GM19395 (cell line): Measurements from ENCODE around the gene KIAA1217.

ENCODE experiments used
- ATAC-seq: cut with Tn5 transposase; IDR thresholded peaks from one replicate; pipeline ENCODE4 v1.9.1; 2021; ENCODE audit warnings: mild to moderate bottlenecking, moderate library complexity; ENCODE audit not compliant: unreplicated experiment

Gene KIAA1217

DNA sequence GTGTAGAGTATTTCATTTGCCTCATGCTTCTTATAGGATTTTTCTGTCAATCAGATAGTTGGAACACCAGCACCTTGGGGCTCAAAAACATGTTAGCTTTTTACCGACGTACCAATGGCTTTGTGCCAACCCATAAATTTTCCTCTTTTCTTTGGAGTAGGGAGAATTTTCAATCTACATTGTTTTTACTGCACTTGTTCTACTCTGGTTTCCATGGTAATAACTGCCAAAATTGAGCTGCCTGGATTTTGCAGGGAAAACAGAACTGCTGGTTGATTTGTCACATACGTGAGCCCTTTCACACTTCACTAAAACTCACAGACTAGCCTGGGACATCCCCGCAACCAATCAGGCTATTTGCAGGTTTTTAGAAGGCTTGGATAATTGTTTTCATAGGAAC lies 325.0 kb downstream of the KIAA1217 start:
- ATAC-seq = no peak

DNA sequence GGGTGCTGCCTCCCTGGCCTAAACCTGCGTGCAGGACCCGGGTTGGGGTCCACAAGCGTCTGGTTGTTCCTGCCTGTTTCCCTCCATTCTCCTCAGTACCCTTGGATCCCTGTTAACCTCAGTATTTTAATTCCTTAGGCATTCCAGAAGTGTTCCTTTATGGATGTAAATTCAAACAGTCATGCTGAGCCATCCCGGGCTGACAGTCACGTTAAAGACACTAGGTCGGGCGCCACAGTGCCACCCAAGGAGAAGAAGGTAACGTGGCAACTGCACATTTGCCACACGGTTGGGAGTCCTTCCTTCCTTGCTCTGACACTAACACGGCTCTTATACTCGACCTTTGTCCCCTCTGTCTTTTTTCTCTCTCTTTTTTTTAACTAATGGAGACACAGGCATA lies 327.7 kb downstream of the KIAA1217 start:
- no peak for ATAC-seq

GRCh38 chr10:24541239-24541753 lies 332.4 kb downstream of the KIAA1217 start:
- ATAC-seq = no peak

DNA sequence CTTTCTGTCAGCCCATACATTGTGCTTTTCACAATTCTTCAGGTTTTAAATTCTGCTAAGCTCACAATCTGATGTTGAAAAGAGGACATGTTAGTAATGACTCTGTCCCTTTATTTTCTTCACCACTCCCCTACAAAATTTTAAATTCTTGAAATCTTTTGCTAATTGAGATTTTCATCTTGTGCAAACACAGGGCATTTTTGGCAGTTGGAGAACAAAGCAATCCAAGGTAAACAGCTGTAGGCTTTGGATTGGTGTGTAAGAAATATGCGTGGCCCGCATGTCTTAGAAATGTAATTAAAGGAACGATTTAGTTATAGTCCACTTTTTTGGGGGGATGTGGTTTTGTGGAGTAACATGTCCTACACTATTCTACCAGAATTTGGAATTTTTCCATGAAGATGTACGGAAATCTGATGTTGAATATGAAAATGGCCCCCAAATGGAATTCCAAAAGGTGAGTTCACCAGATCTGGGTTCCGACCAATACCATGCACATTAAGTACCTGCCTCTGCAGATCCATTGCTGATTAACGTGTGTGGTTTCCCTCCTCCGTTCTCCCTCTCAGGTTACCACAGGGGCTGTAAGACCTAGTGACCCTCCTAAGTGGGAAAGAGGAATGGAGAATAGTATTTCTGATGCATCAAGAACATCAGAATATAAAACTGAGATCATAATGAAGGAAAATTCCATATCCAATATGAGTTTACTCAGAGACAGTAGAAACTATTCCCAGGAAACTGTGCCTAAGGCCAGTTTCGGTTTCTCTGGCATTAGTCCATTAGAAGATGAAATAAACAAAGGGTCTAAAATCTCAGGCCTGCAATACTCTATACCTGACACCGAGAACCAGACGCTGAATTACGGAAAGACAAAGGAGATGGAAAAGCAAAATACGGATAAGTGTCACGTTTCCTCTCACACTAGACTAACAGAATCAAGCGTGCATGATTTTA lies 333.7 kb downstream of the KIAA1217 start:
- no peak for ATAC-seq

DNA sequence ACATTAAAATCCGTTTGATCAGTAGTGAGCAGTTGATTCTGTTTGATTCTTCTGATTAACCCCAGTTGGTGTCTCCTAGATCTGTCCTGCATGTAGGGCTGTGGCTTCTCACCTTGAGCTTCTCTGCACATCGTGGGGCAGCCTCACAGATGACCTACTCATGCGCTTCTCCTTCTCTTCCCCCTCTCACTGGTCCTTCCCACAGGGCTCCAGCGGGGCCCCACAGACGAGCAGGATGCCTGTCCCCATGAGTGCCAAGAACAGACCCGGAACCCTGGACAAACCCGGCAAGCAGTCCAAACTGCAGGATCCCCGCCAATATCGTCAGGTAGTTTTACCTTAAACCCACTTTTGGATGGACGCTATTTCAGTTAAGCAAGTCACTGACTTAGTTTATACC lies 335.8 kb downstream of the KIAA1217 start:
- no peak for ATAC-seq

- ATAC-seq = no peak
These were observed 336.6 kb downstream of the KIAA1217 start for GRCh38 chr10:24545585-24545984.

DNA sequence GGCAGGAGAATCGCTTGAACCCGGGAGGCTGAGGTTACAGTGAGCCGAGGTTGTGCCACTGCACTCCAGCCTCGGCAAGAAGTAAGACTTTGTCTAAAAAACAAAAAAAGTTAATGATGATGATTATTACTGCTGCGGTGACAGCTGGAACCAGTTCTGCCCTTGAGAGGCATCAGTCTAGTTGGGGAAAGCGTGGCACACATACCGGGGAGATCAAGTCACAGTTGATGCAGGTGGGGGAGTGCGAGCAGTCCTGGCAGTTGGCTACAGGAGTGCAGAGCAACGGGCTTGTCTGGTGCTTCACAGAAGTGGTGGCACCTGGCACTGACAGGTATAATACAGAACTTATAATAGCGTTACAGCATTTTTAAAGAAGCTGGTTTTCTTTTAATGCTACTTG lies 341.7 kb downstream of the KIAA1217 start:
- ATAC-seq = no peak

DNA sequence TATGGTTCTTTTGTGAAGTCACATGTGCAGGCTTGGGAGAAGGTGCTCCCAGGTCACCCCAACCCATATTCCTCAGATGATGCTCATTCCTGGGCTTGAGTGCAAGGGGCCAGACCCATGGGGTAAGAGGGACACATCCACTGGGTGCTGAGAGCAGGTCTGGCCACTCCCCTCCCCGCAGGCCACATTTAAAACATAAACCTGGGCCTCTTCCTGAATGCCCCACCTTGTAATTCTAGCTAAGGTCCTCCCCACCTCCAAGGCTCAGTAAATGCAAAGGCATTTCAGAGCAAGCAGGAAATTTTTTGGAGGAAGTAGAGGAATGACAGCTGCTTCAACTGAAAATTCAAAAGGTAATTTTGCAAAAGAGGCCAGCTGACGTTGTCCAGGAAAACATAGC lies 342.2 kb downstream of the KIAA1217 start:
- ATAC-seq = no peak

DNA sequence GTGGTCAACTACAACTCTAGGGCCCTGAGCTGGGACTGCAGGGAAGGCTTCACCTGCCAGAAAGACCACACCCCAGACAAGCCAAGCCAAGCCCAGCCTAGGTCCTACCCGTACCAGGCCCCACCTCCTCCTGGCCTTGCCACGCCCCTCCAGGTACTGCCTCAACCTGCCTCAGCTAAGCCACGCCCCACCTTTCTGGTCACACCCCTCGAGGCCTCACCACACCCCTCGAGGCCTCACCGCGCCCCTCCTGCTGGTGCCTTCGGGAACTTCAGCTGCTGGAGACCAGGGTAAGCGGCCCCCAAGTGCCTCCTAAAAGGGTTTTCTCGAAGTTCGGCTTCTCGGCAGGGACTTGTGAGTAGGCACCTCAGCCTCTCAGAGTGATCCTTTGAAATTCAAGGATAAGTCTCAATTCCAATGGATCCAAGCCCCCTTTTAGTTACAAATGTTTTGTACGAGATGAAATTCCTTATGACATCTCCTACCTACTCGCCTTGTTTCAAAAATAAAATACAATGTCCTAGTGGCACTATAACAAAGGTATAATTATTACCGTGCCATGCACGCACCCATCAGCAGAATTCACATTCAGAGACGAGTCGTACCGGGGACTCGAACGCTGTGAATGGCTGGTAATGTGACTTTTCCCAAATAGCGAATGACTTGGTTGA lies 343.5 kb downstream of the KIAA1217 start:
- peak; percentile 42 for ATAC-seq

GRCh38 chr10:24553051-24553612 lies 344.2 kb downstream of the KIAA1217 start:
- ATAC-seq = no peak

DNA sequence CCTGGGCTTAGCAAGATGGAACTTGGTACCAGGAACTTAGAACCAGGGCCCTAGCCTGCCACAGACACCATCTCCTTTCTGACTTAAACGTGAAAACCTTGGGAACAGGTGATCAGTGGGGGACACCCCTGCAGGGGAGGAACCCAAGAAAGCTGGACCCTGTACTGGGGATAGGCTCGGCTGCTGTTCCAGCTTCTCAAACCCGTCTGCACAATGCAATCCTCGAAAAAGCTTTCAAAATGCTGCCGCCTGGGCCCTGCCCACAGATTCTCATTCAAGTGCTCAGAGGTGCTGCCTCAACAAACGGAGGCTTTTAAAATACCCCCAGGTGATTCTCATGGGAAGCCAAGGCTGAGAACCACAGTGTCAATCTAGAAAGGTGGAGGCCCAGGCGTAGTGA lies 345.1 kb downstream of the KIAA1217 start:
- no peak for ATAC-seq

DNA sequence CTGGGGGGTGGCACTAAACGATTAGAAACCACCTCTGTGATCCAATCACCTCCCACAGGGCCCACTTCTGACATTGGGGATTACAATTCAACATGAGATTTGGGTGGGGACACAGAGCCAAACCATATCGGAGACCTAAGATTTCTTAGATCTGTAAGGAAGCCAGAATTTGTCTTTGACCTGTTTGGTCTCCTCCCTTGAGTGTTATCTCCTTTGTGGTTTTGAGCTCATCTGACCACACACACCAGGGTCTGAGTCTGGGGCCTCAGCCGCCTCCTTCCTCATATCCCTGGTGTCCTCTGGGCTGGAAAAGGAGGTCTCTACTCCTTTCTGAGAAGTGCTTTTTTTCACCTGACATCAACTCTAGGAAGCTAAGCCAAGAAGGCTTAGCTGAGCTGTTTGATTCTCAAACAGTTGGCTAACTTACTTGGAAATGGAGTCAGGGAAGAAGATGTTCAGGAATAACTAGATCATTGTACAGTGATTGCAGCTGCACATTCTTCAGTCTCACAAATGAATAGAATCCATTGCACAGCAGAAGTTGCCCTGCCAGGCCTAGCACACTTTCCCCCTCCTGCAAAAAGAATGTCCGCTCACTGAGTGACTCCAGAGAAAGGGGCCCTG lies 347.3 kb downstream of the KIAA1217 start:
- ATAC-seq = no peak

DNA sequence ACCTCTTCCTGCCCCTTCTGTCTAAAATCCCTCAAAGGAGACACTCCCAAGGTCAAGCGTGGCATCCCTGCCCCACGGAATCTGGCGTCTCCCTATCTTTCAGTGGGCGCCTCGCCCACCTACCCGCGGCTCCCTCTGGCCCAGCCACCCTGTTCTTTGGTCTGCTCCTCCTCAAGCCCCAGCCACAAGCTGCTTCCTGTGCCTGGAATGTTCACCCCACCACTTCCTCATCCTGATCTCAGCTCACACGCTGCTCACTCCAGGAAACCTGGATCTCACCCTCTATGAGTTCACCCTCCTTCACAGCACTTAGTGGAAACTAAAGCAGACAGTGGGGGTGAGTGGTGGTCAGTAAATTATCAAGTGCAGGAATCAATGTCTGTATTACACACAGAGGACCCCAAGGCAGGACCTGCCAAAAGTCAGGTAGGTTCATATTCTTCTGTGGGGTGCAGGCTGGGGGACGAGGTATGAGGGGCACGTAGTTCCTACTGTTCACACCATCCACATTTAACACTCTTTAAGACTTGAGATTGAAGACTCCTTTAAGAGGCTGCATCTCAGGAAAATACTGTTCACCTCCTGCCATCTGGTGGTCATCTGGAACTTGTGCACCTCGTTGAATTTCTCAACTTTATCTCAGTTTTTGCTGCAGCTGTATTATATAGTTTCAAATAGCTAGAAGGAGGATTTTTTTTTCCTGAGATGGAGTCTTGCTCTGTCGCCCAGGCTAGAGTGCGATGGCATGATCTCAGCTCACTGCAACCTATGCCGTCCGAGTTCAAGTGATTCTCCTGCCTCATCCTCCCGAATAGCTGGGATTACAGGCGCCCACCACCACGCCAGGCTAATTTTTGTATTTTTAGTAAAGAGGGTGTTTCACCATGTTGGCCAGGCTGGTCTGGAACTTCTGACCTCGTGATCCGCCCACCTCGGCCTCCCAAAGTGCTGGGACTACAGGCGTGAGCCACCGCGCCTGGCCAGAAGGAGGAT lies 348.1 kb downstream of the KIAA1217 start:
- ATAC-seq = no peak

- ATAC-seq = no peak
These were observed 352.5 kb downstream of the KIAA1217 start for GRCh38 chr10:24561453-24561852.

DNA sequence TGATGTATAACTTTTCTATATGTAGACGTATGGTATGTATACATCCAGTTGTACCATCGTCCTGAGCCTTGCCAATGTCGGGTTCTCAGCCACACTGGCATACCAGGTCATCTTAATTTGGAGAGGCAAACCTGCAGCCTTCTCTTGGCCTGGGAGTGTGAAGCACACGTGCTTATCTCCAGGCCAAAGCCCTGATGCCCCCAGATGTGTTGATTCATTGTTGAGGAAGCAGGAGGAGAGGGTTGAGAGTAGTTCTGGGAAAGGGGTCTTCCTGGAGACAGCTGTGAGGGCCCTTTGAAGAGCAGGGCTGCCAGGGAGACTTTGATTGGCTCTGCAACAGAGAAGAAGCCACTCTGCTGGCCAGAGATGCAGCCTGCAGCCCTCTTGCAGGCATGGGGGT lies 359.1 kb downstream of the KIAA1217 start:
- ATAC-seq = no peak

DNA sequence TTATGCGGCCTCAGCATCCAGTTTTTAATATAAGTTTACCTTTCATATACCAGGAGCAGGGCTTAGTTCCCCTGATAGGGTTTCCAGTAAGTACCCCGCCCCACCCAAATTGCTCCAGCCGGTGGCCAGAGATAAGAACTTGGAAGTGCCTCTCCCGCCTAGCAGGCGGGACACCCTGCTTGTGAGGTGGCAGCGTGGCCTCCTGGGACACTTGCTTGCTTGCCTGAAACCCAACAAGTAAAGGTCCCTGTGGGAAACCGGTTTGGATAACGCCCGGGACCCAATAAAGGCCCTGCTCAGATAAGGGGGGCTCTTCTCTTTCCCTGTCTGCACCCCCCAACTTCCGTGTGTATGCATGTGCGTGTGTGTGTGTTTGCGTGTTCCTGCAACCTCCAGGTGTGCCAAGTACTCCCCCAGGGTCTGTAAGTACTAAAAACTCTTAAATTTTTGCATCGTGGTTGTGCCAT lies 360.4 kb downstream of the KIAA1217 start:
- ATAC-seq = no peak

DNA sequence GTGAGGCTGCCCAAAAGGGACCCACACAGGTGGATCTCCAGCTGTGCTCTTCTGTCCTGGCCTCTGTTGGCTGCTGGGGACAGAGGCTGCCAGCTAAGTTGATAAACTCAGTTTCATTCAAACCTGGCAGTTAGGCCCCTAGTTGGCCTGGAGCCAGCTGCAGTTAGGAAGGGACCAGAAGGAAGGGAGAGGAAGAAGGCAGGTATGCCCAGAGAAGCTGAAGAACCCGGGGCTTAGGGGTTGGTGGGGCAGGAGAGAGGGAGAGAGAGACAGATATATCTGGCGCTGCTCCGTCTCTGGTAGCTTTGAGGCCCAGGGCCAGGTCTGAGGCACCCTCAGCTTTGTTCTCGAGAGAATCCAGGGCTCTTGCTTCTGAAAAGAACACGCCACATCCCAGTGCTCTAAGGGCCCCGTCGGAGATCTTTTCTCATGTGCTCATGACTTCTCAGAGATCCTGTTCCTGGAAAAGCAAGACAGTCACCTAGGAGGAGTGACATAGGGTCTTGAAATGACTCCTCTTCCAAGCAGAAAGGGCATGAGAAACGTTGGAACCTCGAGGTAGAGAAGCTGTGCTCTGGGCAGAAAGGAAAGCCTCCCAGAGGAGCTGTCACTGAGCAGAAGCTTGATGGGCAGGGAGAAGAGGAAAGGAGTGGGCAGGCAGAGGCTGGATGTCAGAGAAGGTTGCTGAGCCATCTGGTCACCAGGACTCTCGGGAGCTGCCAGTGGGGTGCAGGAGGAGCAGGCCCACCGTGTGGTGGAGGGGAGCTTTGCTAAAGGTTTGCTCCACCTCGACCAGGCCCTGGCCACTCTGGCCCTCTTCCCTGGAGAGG lies 361.1 kb downstream of the KIAA1217 start:
- no peak for ATAC-seq

GRCh38 chr10:24570658-24571426 lies 361.9 kb downstream of the KIAA1217 start:
- ATAC-seq = no peak
